8988T (cell line): ENCODE data around the gene KRTAP10-7.
"Not testable (repeated sequence)": the region's sequence is repeated elsewhere in the genome, so short reads cannot be mapped to it uniquely, and the experiment has no call there.

Source experiments
- DNase-seq: peaks from one replicate; pipeline ENCODE4 v3.0.0; 2011

KRTAP10-7 gene

GRCh38 chr21:44600118-44600978, at the start of gene KRTAP10-7:
TSS of gene KRTAP10-7 (plus strand) at chr21:44600597. CDS start at chr21:44600622, 25 bp downstream.
- not testable (repeated sequence) for DNase-seq

GRCh38 chr21:44550807-44551206, 49.6 kb upstream of the KRTAP10-7 start:
- no peak for DNase-seq

GRCh38 chr21:44551340-44551961, 48.9 kb upstream of the KRTAP10-7 start, which contains the start of gene KRTAP10-2:
TSS of gene KRTAP10-2 (minus strand) at chr21:44551505. CDS start at chr21:44551458, 47 bp downstream.
- no peak for DNase-seq

GRCh38 chr21:44552136-44552535, 48.3 kb upstream of the KRTAP10-7 start:
- DNase-seq = no peak

- DNase-seq = no peak
Measured at GRCh38 chr21:44552681-44553080, 47.7 kb upstream of the KRTAP10-7 start.

- no peak for DNase-seq
Measured at GRCh38 chr21:44555200-44555875, 45.1 kb upstream of the KRTAP10-7 start.

GRCh38 chr21:44556879-44557278, 43.5 kb upstream of the KRTAP10-7 start:
- no peak for DNase-seq

- no peak for DNase-seq
Measured at GRCh38 chr21:44557491-44558328, 42.7 kb upstream of the KRTAP10-7 start.

GRCh38 chr21:44558329-44558675, 42.1 kb upstream of the KRTAP10-7 start:
- not testable (repeated sequence) for DNase-seq

GRCh38 chr21:44558695-44559094, 41.7 kb upstream of the KRTAP10-7 start, which contains the start of gene KRTAP10-3:
TSS of gene KRTAP10-3 (minus strand) at chr21:44558795. CDS start at chr21:44558715, 80 bp downstream.
- DNase-seq = no peak

- DNase-seq = no peak
Measured at GRCh38 chr21:44564099-44564498, 36.3 kb upstream of the KRTAP10-7 start.

GRCh38 chr21:44564886-44565598, 35.4 kb upstream of the KRTAP10-7 start:
- no peak for DNase-seq

GRCh38 chr21:44566403-44566802, 34.0 kb upstream of the KRTAP10-7 start:
- DNase-seq = no peak

GRCh38 chr21:44567481-44568171, 32.8 kb upstream of the KRTAP10-7 start:
- DNase-seq = no peak

- no peak for DNase-seq
Measured at GRCh38 chr21:44568261-44568660, 32.1 kb upstream of the KRTAP10-7 start.

GRCh38 chr21:44568667-44569556, 31.5 kb upstream of the KRTAP10-7 start:
- no peak for DNase-seq

GRCh38 chr21:44569861-44570517, 30.4 kb upstream of the KRTAP10-7 start:
- DNase-seq = no peak

GRCh38 chr21:44571296-44571695, 29.1 kb upstream of the KRTAP10-7 start:
- DNase-seq = no peak
